Stimulated activated naive CD8-positive, alpha-beta T cell treated with anti-CD3 and anti-CD28 coated beads, Interleukin-15, amount 100 ng/mL, for 72 hours (primary cell): Measurements from ENCODE around the gene TESPA1.
"Not testable (repeated sequence)": the region's sequence is repeated elsewhere in the genome, so short reads cannot be mapped to it uniquely, and the experiment has no call there.

Experiments
- ATAC-seq: fragments of 150-1000 bp; cut with Tn5 transposase; 2 replicates; pipeline ENCODE4 v1.10.0; 2021; ENCODE audit warnings: mild to moderate bottlenecking, moderate library complexity
- DNase-seq, 2 donors: peaks; one replicate each; pipeline ENCODE4 v3.0.0; 2021 to 2022
- H3K27ac Mint-ChIP-seq, 2 donors: one replicate each; pipeline ENCODE4 v1.8.0; 2022; ENCODE audit warnings: mild to moderate bottlenecking in 2 of 2, mixed read lengths in 2 of 2, moderate library complexity in 2 of 2
- H3K27me3 Mint-ChIP-seq: one replicate; pipeline ENCODE4 v1.8.0; 2022; ENCODE audit warnings: mixed read lengths
- H3K4me1 Mint-ChIP-seq: one replicate; pipeline ENCODE4 v1.8.0; 2022; ENCODE audit warnings: mild to moderate bottlenecking, mixed read lengths
- H3K4me3 Mint-ChIP-seq, 2 donors: one replicate each; pipeline ENCODE4 v1.8.0; 2022; ENCODE audit warnings: mild to moderate bottlenecking in 2 of 2, mixed read lengths in 2 of 2, moderate library complexity in 1 of 2
- H3K9me3 Mint-ChIP-seq, 2 donors: one replicate each; pipeline ENCODE4 v1.8.0; 2022; ENCODE audit warnings: mixed read lengths in 2 of 2

Gene TESPA1

GRCh38 chr12:54968181-54968730 lies 16.3 kb downstream of the TESPA1 start:
- no peak for ATAC-seq
- Mint-ChIP-seq H3K27ac (peak overlapping the region in 1 of 2 donors; percentile 81), H3K4me3 (peak overlapping the region in 1 of 2 donors; percentile 44)

DNA sequence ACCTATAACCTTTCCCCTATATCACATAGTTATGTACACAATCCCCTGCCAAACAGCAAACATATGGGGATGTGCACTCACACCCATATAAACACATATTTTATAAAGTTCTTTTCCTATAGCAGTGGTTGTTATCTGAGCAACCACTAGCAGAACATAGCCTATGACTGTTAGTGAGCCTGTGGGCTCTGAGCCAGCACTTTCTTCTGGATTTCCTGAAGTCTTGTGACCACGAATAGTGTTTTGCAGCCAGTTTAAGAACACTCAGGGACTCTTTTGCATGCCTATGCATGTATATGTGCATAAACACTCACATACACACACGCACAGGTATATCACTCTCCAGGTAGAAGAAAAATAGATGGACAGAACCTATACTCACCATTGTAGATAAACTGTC lies 17.1 kb downstream of the TESPA1 start:
- Mint-ChIP-seq H3K9me3 (no peaks in the 10 kb centered on the region), H3K27ac (peak overlapping the region in 1 of 2 donors; percentile 20), H3K4me3 (no peak overlapping the region), H3K4me1 (peaks cover 83% of the 10 kb centered on the region), H3K27me3 (no peaks in the 10 kb centered on the region)
- DNase-seq = no peak
- ATAC-seq = peak; percentile 26

More at GRCh38 chr12:54968181-54968730, 16.3 kb downstream of the TESPA1 start:
- no peak for DNase-seq
- H3K4me1 Mint-ChIP-seq = peaks cover 83% of the 10 kb centered on the region
- no peaks in the 10 kb centered on the region for H3K9me3 Mint-ChIP-seq
- no peaks in the 10 kb centered on the region for H3K27me3 Mint-ChIP-seq

DNA sequence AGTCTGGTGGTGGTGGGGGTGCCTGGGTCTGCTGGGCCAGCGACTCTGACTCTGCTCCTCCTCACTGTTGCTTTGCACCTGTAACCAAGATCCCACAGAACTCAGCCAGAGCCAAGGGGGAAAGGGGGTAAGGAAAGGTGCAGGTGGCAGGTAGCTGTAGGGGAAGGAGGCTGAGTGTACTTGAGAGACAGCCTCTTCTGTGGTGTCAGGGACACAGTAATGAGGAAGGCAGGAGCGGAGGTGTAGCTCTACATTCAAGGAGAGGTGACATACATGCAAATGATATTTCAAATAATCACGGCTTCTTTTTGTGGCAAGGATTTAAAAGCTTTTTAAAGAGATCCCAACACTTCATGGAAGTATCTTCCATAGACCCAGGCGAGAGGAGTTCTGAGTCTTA lies 23.4 kb downstream of the TESPA1 start:
- Mint-ChIP-seq H3K9me3 (peaks cover 0 to 3% of the 10 kb centered on the region in 2 donors), H3K27me3 (no peaks in the 10 kb centered on the region), H3K4me1 (peaks cover 93% of the 10 kb centered on the region), H3K4me3 (peak overlapping the region in 1 of 2 donors; percentile 32), H3K27ac (no peak overlapping the region)
- ATAC-seq (no peak), DNase-seq (no peak)

GRCh38 chr12:54959291-54960018 lies 25.1 kb downstream of the TESPA1 start:
- ATAC-seq = peak; percentile 79
- H3K4me3 Mint-ChIP-seq = peak overlapping the region; percentile 37 to 54
- peaks cover 95% of the 10 kb centered on the region for H3K4me1 Mint-ChIP-seq
- DNase-seq = no peak
- no peaks in the 10 kb centered on the region for H3K27me3 Mint-ChIP-seq
- peak overlapping the region; percentile 55 to 82 for H3K27ac Mint-ChIP-seq
- peaks cover 0 to 4% of the 10 kb centered on the region in 2 donors for H3K9me3 Mint-ChIP-seq

GRCh38 chr12:54958048-54958658 lies 26.4 kb downstream of the TESPA1 start:
- H3K27me3 Mint-ChIP-seq = no peaks in the 10 kb centered on the region
- ATAC-seq (no peak), DNase-seq (peak; percentile 38 to 54)
- peak overlapping the region in 1 of 2 donors; percentile 63 for H3K27ac Mint-ChIP-seq
- peaks cover 1 to 7% of the 10 kb centered on the region in 2 donors for H3K9me3 Mint-ChIP-seq
- H3K4me1 Mint-ChIP-seq = peaks cover 97% of the 10 kb centered on the region
- H3K4me3 Mint-ChIP-seq = peak overlapping the region; percentile 35 to 45

DNA sequence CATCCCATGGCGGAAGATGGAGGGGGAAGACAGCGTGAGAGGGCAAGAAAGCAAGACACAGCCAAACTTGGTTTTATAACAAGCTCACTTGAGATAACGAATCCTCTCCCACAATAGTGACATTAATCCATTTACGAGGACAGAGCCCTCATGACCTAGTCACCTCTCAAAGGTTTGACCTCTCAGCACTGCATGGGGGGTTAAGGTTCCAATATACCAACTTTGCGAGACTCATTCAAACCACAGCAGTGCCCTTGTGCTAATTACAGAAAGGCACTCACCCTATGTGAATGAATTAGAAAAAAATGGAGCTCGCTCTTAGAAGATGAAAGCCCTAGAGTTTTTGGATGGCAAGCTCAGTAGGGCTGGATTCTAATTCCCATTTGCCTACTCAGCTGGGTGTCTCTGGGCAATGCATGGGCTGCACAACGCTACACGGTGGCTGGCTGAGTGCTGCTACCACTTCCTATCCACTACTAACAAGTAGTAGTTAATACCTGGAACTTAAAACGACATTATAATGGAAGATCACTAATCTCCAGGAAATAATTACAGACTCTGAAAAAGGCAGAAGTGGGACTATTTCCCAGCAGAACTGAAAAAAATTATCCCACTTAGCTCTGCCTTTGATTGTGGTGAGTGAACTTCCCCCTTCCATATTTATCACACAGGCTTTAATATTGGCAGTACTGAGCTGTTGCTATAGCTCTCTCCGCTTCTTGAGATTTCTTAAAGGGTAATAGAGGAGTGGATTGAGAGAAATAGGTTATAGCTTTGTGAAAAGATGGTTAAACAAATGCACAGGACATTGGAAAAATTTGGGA lies 27.5 kb downstream of the TESPA1 start:
- H3K27ac Mint-ChIP-seq = peak overlapping the region in 1 of 2 donors; percentile 90
- no peak for DNase-seq
- no peak for ATAC-seq
- no peaks in the 10 kb centered on the region for H3K27me3 Mint-ChIP-seq
- peak overlapping the region; percentile 57 to 66 for H3K4me3 Mint-ChIP-seq
- H3K9me3 Mint-ChIP-seq = peaks cover 9 to 12% of the 10 kb centered on the region in 2 donors
- H3K4me1 Mint-ChIP-seq = peaks cover 91% of the 10 kb centered on the region

GRCh38 chr12:54956322-54956721 lies 28.2 kb downstream of the TESPA1 start:
- H3K4me1 Mint-ChIP-seq = peaks cover 85% of the 10 kb centered on the region
- peak overlapping the region; percentile 84 to 90 for H3K27ac Mint-ChIP-seq
- H3K4me3 Mint-ChIP-seq = peak overlapping the region; percentile 57 to 66
- peaks cover 16 to 17% of the 10 kb centered on the region in 2 donors for H3K9me3 Mint-ChIP-seq
- ATAC-seq (no peak), DNase-seq (no peak)
- no peaks in the 10 kb centered on the region for H3K27me3 Mint-ChIP-seq

GRCh38 chr12:54954801-54955200 lies 29.8 kb downstream of the TESPA1 start:
- Mint-ChIP-seq H3K9me3 (peaks cover 21 to 24% of the 10 kb centered on the region in 2 donors), H3K27ac (no peak overlapping the region), H3K27me3 (no peaks in the 10 kb centered on the region), H3K4me1 (peaks cover 82% of the 10 kb centered on the region), H3K4me3 (no peak overlapping the region)
- DNase-seq (no peak), ATAC-seq (no peak)

GRCh38 chr12:54954228-54954627 lies 30.3 kb downstream of the TESPA1 start:
- H3K4me3 Mint-ChIP-seq = no peak overlapping the region
- no peak for ATAC-seq
- no peak overlapping the region for H3K27ac Mint-ChIP-seq
- H3K4me1 Mint-ChIP-seq = peaks cover 82% of the 10 kb centered on the region
- H3K27me3 Mint-ChIP-seq = no peaks in the 10 kb centered on the region
- DNase-seq = no peak
- H3K9me3 Mint-ChIP-seq = peaks cover 21 to 24% of the 10 kb centered on the region in 2 donors

DNA sequence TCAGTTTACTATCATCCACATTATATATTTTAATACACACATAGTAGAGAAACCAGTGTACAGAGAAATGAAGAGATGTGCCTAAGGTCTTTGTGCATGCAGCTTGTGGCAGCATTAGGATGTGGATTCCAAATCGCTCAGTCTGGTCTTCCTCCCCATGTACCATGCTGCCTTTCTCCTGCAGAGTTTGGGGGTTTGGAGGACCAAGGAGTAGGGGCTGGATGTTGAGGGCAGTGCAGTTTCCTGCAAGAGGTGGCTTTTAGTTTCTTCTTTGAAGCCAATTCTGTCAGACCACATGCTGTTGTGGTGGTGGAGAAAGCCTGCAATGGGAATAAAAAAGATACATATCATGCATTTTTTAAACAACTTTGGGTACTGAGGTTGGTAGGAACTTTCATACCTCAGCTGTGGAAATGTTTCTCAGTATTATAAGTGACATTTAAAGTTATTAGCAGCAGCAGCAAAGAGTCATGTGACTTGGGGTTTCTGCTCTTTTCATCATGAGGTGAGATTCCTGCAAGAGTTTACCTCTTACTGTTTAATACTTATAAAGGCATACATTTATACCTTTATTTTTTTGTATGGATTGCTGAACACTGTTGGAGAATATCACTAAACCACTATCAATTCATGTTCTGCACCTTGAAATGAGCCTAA lies 34.4 kb downstream of the TESPA1 start:
- no peaks in the 10 kb centered on the region for H3K27me3 Mint-ChIP-seq
- H3K9me3 Mint-ChIP-seq = peaks cover 19 to 21% of the 10 kb centered on the region in 2 donors
- ATAC-seq = no peak
- H3K27ac Mint-ChIP-seq = no peak overlapping the region
- peaks cover 68% of the 10 kb centered on the region for H3K4me1 Mint-ChIP-seq
- no peak for DNase-seq
- H3K4me3 Mint-ChIP-seq = no peak overlapping the region

GRCh38 chr12:54949073-54949711 lies 35.4 kb downstream of the TESPA1 start:
- Mint-ChIP-seq H3K27ac (peak overlapping the region; percentile 62 to 66), H3K4me1 (peaks cover 59% of the 10 kb centered on the region), H3K4me3 (no peak overlapping the region), H3K27me3 (no peaks in the 10 kb centered on the region), H3K9me3 (peaks cover 19 to 21% of the 10 kb centered on the region in 2 donors)
- DNase-seq = no peak
- ATAC-seq = no peak

- peak overlapping the region in 1 of 2 donors; percentile 22 for H3K27ac Mint-ChIP-seq
- H3K4me1 Mint-ChIP-seq = peaks cover 51% of the 10 kb centered on the region
- H3K9me3 Mint-ChIP-seq = peaks cover 17 to 20% of the 10 kb centered on the region in 2 donors
- no peak overlapping the region for H3K4me3 Mint-ChIP-seq
- DNase-seq = no peak
- no peaks in the 10 kb centered on the region for H3K27me3 Mint-ChIP-seq
- ATAC-seq = no peak
These were observed 36.4 kb downstream of the TESPA1 start for GRCh38 chr12:54948171-54948570.

GRCh38 chr12:54945082-54945481 lies 39.5 kb downstream of the TESPA1 start:
- H3K9me3 Mint-ChIP-seq = no peaks in the 10 kb centered on the region
- DNase-seq (no peak), ATAC-seq (no peak)
- peaks cover 35% of the 10 kb centered on the region for H3K4me1 Mint-ChIP-seq
- no peak overlapping the region for H3K4me3 Mint-ChIP-seq
- H3K27me3 Mint-ChIP-seq = no peaks in the 10 kb centered on the region
- H3K27ac Mint-ChIP-seq = no peak overlapping the region

- not testable (repeated sequence) for H3K27me3 Mint-ChIP-seq, DNase-seq, H3K9me3 Mint-ChIP-seq, H3K27ac Mint-ChIP-seq, ATAC-seq, H3K4me3 Mint-ChIP-seq
- peaks cover 17% of the 10 kb centered on the region for H3K4me1 Mint-ChIP-seq
These were observed 41.3 kb downstream of the TESPA1 start for GRCh38 chr12:54943292-54943691.
